ENCODE measurements around the gene CASZ1. TPM values are rescaled to one million over a fixed set of nuclear protein-coding genes. Genes with fewer than 3 reads are reported as not detected.

The CASZ1 gene
- total RNA-seq, 1 experiment from 2014 or later: 15.2 TPM

DNA sequence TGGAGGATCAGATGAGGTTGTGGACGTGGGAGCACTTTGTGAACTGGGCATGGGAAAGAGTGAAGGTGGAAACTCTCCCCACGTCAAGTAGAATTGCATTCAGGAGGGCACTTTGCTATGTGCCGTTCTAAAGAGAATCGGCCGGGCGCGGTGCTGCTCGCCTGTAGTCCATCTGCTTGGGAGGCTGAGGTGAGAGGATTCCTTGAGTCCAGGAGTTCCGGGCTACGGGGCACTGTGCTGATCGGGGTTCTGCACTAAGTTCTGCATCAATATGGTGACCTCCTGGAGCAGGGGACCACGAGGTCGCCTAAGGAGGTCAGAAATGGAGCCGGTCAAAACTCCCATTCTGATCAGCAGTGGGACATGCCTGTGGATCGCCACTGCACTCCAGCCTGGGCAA is 179.8 kb downstream of the CASZ1 start:
- H4K20me1 ChIP-seq (ENCODE audit: insufficient read depth): no peaks in the 10 kb centered on the region
- DNase-seq: no peak
- H3K9me2 ChIP-seq (ENCODE audit: insufficient read depth): no peaks in the 10 kb centered on the region
- H3K9me3 ChIP-seq (ENCODE audit: insufficient read depth, low read depth): no peaks in the 10 kb centered on the region
- ChIA-PET CTCF (no interaction called here), POLR2A (ENCODE audit: unreplicated experiment) (no interaction called here)
- no peak overlapping the region for H2AFZ ChIP-seq
- no peaks in the 10 kb centered on the region for H3F3A ChIP-seq (ENCODE audit: insufficient read depth, low read depth)
- H3K27ac ChIP-seq: no peak overlapping the region
- H3K36me3 ChIP-seq (ENCODE audit: low read depth): no peaks in the 10 kb centered on the region
- no peak for TF ChIP-seq CTCF (conservative IDR thresholded peaks at IDR 0.05)
- no peak for TF ChIP-seq EZH2 (IDR thresholded peaks at IDR 0.05; ENCODE audit: low read depth)
- intact Hi-C loops (cut with micrococcal nuclease; ENCODE audit: unreplicated experiment): no loop called here
- no peaks in the 10 kb centered on the region for H3K79me2 ChIP-seq (ENCODE audit: low read depth)
- H3K4me2 ChIP-seq: no peak overlapping the region
- H3K4me3 ChIP-seq: no peak overlapping the region
- H3K4me1 ChIP-seq (replicated peaks; ENCODE audit: insufficient read depth): no peaks in the 10 kb centered on the region
- BruUV-seq (replicated peaks): no TSS peak
- no peaks in the 10 kb centered on the region for H3K27me3 ChIP-seq (ENCODE audit: insufficient read depth, low read depth)

GRCh38 chr1:10615932-10616671 is 180.3 kb downstream of the CASZ1 start:
- H3K36me3 ChIP-seq (ENCODE audit: low read depth): no peaks in the 10 kb centered on the region
- H3K4me1 ChIP-seq (replicated peaks; ENCODE audit: insufficient read depth): no peaks in the 10 kb centered on the region
- no peak for TF ChIP-seq EZH2 (IDR thresholded peaks at IDR 0.05; ENCODE audit: low read depth)
- TF ChIP-seq CTCF (conservative IDR thresholded peaks at IDR 0.05): no peak
- ChIA-PET CTCF (no interaction called here), POLR2A (ENCODE audit: unreplicated experiment) (no interaction called here)
- H3K4me3 ChIP-seq: no peak overlapping the region
- no peaks in the 10 kb centered on the region for H3K79me2 ChIP-seq (ENCODE audit: low read depth)
- no peak for DNase-seq
- no peaks in the 10 kb centered on the region for H3K9me2 ChIP-seq (ENCODE audit: insufficient read depth)
- H2AFZ ChIP-seq: no peak overlapping the region
- no peaks in the 10 kb centered on the region for H3K27me3 ChIP-seq (ENCODE audit: insufficient read depth, low read depth)
- intact Hi-C loops (cut with micrococcal nuclease; ENCODE audit: unreplicated experiment): no loop called here
- H3K9me3 ChIP-seq (ENCODE audit: insufficient read depth, low read depth): no peaks in the 10 kb centered on the region
- no TSS peak for BruUV-seq (replicated peaks)
- H3F3A ChIP-seq (ENCODE audit: insufficient read depth, low read depth): no peaks in the 10 kb centered on the region
- no peak overlapping the region for H3K27ac ChIP-seq
- H3K4me2 ChIP-seq: no peak overlapping the region
- H4K20me1 ChIP-seq (ENCODE audit: insufficient read depth): no peaks in the 10 kb centered on the region

GRCh38 chr1:10615332-10615731 is 181.1 kb downstream of the CASZ1 start:
- intact Hi-C loops (cut with micrococcal nuclease; ENCODE audit: unreplicated experiment): no loop called here
- no peak for DNase-seq
- CTCF ChIA-PET: no interaction called here

More at GRCh38 chr1:10615332-10615731, 181.1 kb downstream of the CASZ1 start:
- Histone ChIP-seq H3K4me3 (no peak overlapping the region), H3K79me2 (ENCODE audit: low read depth) (no peaks in the 10 kb centered on the region), H4K20me1 (ENCODE audit: insufficient read depth) (no peaks in the 10 kb centered on the region), H3K27me3 (ENCODE audit: insufficient read depth, low read depth) (no peaks in the 10 kb centered on the region), H3K4me1 (replicated peaks; ENCODE audit: insufficient read depth) (no peaks in the 10 kb centered on the region), H3K36me3 (ENCODE audit: low read depth) (no peaks in the 10 kb centered on the region), H2AFZ (no peak overlapping the region), H3K9me3 (ENCODE audit: insufficient read depth, low read depth) (no peaks in the 10 kb centered on the region), H3K4me2 (no peak overlapping the region), H3F3A (ENCODE audit: insufficient read depth, low read depth) (no peaks in the 10 kb centered on the region), H3K27ac (no peak overlapping the region), H3K9me2 (ENCODE audit: insufficient read depth) (no peaks in the 10 kb centered on the region)
- no TSS peak for BruUV-seq (replicated peaks)
- POLR2A ChIA-PET (ENCODE audit: unreplicated experiment): no interaction called here
- TF ChIP-seq CTCF (conservative IDR thresholded peaks at IDR 0.05): no peak
- no peak for TF ChIP-seq EZH2 (IDR thresholded peaks at IDR 0.05; ENCODE audit: low read depth)

Measured in PC-9 (cell line).